BE2C (cell line): ENCODE data around the gene PRXL2A.

Experiments
- DNase-seq: peaks from one replicate; pipeline ENCODE4 v3.0.0-alpha.2; 2020
- H3K27me3 ChIP-seq: fragments of 250-450 bp; sonication (Bioruptor Pico); 2 replicates; pipeline ENCODE4 v1.5.1; 2020; ENCODE audit warnings: mild to moderate bottlenecking
- H3K36me3 ChIP-seq: fragments of 250-450 bp; sonication (Bioruptor Pico); 2 replicates; pipeline ENCODE4 v1.5.1; 2020; ENCODE audit warnings: mild to moderate bottlenecking
- H3K4me1 ChIP-seq: fragments of 250-450 bp; sonication (Bioruptor Pico); 2 replicates; pipeline ENCODE4 v1.5.1; 2020
- H3K4me3 ChIP-seq: 2 replicates; pipeline ENCODE4 v1.5.1; 2011; ENCODE audit warnings: low read depth, low read length
- H3K9me3 ChIP-seq: fragments of 250-450 bp; sonication (Bioruptor Pico); 2 replicates; pipeline ENCODE4 v1.5.1; 2020
- TF ChIP-seq, protein P1 (sequence below): IDR thresholded peaks from 2 replicates; pipeline ENCODE4 v1.5.1; 2012; ENCODE audit warnings: mild to moderate bottlenecking, low read depth, low read length

The PRXL2A gene

DNA sequence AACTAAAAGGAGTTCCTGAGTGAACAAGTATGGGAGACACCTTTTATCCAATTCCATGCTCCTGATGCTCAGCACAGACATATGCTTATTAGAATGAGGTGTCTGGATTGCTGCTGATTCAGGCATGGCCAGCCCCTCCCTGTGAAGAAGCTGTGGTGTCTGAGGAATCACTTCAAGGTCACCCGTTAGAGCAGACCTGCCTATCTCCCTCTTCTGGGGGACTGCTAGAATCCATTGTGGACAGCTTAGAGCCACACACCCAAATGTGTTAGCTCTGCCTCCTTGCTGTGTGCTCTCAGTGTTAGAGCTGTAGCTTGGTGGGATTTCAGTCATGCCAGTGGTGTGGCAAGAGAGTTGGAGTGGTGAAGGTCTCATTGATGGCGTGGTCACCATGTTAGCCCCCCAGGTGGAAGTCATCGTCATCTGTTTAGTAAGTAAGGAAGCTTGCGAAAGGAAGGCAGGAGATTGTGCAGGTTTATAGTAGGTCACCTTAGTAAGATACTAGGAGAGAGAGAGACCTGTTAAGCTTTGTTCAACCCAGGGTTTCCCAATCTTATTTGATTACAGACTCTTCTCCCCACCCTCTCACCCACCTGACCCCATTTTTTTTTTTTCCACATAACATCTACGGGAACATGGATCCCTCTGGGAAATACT lies 12.8 kb downstream of the PRXL2A start:
- H3K9me3 ChIP-seq = no peaks in the 10 kb centered on the region
- DNase-seq = no peak
- H3K36me3 ChIP-seq = no peaks in the 10 kb centered on the region; the same call in 1 of the 2 replicates
- TF ChIP-seq, protein P1, sequence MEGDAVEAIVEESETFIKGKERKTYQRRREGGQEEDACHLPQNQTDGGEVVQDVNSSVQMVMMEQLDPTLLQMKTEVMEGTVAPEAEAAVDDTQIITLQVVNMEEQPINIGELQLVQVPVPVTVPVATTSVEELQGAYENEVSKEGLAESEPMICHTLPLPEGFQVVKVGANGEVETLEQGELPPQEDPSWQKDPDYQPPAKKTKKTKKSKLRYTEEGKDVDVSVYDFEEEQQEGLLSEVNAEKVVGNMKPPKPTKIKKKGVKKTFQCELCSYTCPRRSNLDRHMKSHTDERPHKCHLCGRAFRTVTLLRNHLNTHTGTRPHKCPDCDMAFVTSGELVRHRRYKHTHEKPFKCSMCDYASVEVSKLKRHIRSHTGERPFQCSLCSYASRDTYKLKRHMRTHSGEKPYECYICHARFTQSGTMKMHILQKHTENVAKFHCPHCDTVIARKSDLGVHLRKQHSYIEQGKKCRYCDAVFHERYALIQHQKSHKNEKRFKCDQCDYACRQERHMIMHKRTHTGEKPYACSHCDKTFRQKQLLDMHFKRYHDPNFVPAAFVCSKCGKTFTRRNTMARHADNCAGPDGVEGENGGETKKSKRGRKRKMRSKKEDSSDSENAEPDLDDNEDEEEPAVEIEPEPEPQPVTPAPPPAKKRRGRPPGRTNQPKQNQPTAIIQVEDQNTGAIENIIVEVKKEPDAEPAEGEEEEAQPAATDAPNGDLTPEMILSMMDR = no peak
- peaks cover 4% of the 10 kb centered on the region; the same call in 1 of the 2 replicates for H3K4me1 ChIP-seq
- no peaks in the 10 kb centered on the region for H3K27me3 ChIP-seq
- H3K4me3 ChIP-seq = no peak overlapping the region

DNA sequence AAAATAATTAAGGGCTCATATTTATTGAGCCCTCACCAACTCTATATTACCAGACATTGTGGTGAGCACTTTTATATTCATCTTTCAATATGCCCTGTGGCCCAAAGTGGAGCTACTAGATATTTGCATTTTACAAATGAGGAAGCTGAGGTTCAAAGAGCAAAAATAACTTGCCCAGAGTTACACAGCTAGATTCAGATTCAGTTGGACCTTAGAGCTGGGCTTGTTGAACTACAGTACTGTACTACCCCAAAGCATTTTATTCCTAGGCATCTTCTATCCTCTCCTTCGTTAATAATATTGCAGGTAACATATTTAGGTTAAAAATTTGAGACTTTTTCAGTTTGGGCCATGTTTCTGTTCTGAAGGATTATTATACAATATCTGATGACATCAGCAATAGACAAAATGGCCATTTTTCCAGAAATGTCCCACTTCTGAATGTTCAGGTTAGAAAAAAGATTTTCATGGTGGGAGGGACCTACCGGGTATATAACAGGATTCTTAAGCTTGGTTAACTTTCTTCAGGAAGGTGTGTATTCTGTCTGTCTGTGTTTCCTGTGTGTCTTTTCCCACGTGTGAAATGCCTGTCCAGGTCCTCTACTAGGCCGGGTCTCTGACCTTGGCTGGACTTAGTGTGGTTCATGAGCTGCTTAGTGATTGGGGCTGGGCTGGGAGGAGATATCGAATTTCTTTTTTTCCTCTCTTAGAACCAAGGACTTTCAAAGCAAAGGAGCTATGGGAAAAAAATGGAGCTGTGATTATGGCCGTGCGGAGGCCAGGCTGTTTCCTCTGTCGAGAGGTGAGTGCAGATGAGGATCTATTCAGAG lies 13.6 kb downstream of the PRXL2A start:
- Histone ChIP-seq H3K27me3 (no peaks in the 10 kb centered on the region), H3K4me1 (no peaks in the 10 kb centered on the region; the same call in 1 of the 2 replicates), H3K9me3 (no peaks in the 10 kb centered on the region), H3K4me3 (no peak overlapping the region), H3K36me3 (peaks cover 5% of the 10 kb centered on the region)
- TF ChIP-seq, protein P1 = no peak
- DNase-seq = no peak

DNA sequence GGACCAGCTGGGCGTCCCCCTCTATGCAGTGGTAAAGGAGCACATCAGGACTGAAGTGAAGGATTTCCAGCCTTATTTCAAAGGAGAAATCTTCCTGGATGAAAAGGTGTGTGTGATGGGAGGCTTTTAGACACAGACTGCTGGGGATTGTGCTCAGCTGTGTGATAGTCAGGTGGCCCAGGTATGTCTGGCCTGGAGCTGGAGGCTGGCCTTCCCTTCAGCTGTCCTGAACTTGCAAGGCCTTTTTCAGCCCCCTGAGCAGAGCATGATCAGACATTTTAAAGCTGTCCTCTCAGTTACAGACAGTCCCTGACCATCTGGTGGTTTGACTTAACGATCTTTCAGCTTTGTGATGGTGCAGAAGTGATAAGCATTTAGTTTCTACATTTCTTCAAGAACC lies 17.6 kb downstream of the PRXL2A start:
- DNase-seq = no peak
- Histone ChIP-seq H3K4me1 (no peaks in the 10 kb centered on the region), H3K4me3 (no peak overlapping the region), H3K9me3 (no peaks in the 10 kb centered on the region), H3K36me3 (peaks cover 5% of the 10 kb centered on the region), H3K27me3 (no peaks in the 10 kb centered on the region)
- TF ChIP-seq, protein P1 = no peak

DNA sequence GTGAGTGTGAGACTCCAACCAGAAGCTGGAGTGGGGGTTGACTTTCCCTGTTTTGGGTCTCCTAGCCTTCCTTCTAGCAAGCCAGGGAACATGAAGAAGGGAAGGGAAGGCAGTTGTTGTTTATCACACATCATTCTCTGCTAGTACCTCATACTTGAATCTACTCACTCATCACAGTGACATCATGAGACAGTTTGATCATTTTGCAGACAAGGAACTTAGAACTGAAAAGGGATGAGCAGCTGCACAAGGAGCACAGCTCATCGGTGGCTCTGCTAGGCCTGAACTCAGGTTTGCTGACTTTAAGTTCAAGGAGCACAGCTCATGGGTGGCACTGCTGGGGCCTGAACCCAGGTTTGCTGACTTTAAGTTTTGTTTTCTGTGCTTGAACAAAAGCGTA lies 19.2 kb downstream of the PRXL2A start:
- Histone ChIP-seq H3K4me3 (no peak overlapping the region), H3K36me3 (peaks cover 5% of the 10 kb centered on the region), H3K4me1 (no peaks in the 10 kb centered on the region), H3K9me3 (no peaks in the 10 kb centered on the region), H3K27me3 (no peaks in the 10 kb centered on the region)
- DNase-seq = no peak
- TF ChIP-seq, protein P1 = no peak

DNA sequence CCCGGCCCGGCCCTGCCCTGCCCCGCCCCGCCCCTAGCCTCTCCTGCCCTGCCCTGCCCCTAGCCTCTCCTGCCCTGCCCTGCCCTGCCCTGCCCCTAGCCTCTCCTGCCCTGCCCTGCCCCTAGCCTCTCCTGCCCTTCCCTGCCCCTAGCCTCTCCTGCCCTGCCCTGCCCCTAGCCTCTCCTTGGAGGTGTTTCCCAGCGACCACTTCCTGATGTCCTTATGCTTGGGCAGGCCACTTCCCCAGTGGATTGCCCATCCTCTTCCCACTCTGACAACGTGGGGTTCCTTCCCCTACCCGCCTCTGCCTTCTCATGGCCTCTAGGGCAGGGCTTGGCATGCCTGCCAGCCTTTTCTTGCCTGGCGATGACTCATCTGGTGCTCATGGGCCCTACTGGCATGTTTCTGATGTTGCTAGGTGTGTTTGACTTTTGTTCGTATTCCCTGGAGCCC lies 21.2 kb downstream of the PRXL2A start:
- Histone ChIP-seq H3K9me3 (no peaks in the 10 kb centered on the region), H3K4me1 (no peaks in the 10 kb centered on the region), H3K4me3 (no peak overlapping the region), H3K27me3 (no peaks in the 10 kb centered on the region), H3K36me3 (peaks cover 5% of the 10 kb centered on the region; the same call in 1 of the 2 replicates)
- TF ChIP-seq, protein P1 = no peak
- no peak for DNase-seq

DNA sequence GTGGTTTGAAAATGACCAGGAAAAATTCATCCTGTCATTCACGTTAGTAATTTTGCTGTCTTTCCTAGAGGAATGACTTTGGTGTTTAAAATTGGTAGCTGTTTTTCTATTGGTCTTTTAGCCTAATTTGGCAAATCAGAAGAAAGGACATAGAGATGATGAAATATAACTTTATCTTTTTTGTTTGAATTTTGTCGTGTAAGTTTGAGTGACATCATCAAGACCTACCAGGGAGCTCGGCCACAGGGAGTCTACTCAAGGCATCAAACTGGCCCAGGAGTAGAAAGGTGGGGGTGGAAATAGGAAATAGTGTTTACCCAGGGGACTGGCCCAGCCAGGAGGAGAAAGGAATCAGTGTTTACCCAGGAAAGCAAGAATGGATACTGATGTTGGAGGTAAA lies 24.8 kb downstream of the PRXL2A start:
- Histone ChIP-seq H3K9me3 (no peaks in the 10 kb centered on the region), H3K36me3 (no peaks in the 10 kb centered on the region; the same call in 1 of the 2 replicates), H3K4me1 (no peaks in the 10 kb centered on the region), H3K27me3 (no peaks in the 10 kb centered on the region), H3K4me3 (no peak overlapping the region)
- TF ChIP-seq, protein P1 = no peak
- DNase-seq = no peak
